ENCODE data around the gene EEIG1.

The EEIG1 gene

DNA sequence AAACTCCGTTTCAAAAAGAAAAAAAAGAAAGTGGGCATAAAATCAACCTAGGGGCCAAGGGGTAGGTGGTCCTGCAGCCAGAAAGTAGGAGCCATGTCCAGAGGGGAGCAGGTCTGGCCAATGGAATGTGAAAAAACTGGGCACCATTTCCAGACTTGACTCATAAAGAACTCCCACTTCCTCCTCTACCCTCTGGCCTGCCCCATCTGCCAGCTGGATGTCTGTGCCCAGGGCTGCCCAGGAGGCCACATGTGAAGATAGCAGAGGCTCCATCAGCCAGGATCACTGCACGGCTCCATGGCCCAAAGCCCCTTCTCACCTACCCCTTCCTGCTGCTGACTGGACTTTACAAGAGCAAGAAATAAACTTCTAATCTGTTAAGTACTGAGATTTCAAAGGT is 42.1 kb upstream of the EEIG1 start:
- TF ChIP-seq, protein P1, sequence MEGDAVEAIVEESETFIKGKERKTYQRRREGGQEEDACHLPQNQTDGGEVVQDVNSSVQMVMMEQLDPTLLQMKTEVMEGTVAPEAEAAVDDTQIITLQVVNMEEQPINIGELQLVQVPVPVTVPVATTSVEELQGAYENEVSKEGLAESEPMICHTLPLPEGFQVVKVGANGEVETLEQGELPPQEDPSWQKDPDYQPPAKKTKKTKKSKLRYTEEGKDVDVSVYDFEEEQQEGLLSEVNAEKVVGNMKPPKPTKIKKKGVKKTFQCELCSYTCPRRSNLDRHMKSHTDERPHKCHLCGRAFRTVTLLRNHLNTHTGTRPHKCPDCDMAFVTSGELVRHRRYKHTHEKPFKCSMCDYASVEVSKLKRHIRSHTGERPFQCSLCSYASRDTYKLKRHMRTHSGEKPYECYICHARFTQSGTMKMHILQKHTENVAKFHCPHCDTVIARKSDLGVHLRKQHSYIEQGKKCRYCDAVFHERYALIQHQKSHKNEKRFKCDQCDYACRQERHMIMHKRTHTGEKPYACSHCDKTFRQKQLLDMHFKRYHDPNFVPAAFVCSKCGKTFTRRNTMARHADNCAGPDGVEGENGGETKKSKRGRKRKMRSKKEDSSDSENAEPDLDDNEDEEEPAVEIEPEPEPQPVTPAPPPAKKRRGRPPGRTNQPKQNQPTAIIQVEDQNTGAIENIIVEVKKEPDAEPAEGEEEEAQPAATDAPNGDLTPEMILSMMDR (IDR thresholded peaks at IDR 0.05; ENCODE audit: insufficient read depth, low read depth, low read length, missing control alignments) = no peak
- H3K4me3 ChIP-seq (ENCODE audit: low read length) = no peak overlapping the region
- no peak for DNase-seq (ENCODE audit: low read depth)

GRCh38 chr9:128021098-128021497 is 40.3 kb upstream of the EEIG1 start:
- DNase-seq (ENCODE audit: low read depth) = no peak
- H3K4me3 ChIP-seq (ENCODE audit: low read length) = no peak overlapping the region
- TF ChIP-seq, protein P1 (IDR thresholded peaks at IDR 0.05; ENCODE audit: insufficient read depth, low read depth, low read length, missing control alignments) = no peak

- TF ChIP-seq, protein P1 (IDR thresholded peaks at IDR 0.05; ENCODE audit: insufficient read depth, low read depth, low read length, missing control alignments) = no peak
- H3K4me3 ChIP-seq (ENCODE audit: low read length) = no peak overlapping the region
- no peak for DNase-seq (ENCODE audit: low read depth)
Measured at GRCh38 chr9:128020692-128021091, 39.9 kb upstream of the EEIG1 start.

DNA sequence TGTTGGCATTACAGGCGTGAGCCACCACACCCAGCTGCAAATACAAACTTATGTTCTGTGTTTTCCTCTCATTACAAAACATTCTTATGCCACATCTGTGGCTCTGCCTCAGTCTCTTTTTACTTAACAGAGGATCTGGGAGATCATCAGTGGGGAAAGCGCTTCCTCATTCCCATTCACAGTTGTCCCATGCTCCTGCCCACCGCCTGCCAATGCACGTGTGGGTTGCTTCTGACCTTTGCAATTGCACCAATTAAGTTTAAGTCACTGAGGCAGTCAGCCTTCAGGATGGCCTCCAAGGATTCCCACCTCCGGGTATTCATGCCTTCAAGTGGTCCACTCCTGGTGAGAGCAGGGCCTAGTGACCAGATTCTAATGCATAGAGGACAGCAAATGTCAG is 34.9 kb upstream of the EEIG1 start:
- no peak for DNase-seq (ENCODE audit: low read depth)
- H3K4me3 ChIP-seq (ENCODE audit: low read length) = no peak overlapping the region
- TF ChIP-seq, protein P1 (IDR thresholded peaks at IDR 0.05; ENCODE audit: insufficient read depth, low read depth, low read length, missing control alignments) = no peak

- TF ChIP-seq, protein P1 (IDR thresholded peaks at IDR 0.05; ENCODE audit: insufficient read depth, low read depth, low read length, missing control alignments) = no peak
- H3K4me3 ChIP-seq (ENCODE audit: low read length) = no peak overlapping the region
- DNase-seq (ENCODE audit: low read depth) = no peak
Measured at GRCh38 chr9:128011071-128011817, 30.5 kb upstream of the EEIG1 start.

DNA sequence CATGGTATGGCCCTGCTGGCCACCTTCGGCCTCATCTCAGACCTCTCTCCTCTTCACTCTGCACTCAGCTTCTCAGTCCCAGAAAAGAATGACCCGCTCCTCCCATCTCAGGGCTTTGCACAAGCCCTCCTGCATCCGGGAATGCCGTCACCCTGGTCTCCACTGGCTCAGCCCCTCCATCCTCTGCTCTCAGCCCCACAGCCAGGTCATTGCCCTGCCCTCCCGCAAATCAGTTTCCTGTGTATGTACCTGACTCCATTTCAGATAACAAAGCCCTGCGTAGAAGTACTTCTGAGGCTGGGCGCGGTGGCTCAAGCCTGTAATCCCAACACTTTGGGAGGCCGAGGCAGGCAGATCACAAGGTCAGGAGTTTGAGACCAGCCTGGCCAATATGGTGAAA is 28.9 kb upstream of the EEIG1 start:
- H3K4me3 ChIP-seq (ENCODE audit: low read length) = no peak overlapping the region
- TF ChIP-seq, protein P1 (IDR thresholded peaks at IDR 0.05; ENCODE audit: insufficient read depth, low read depth, low read length, missing control alignments) = no peak
- DNase-seq (ENCODE audit: low read depth) = no peak

- no peak for DNase-seq (ENCODE audit: low read depth)
- H3K4me3 ChIP-seq (ENCODE audit: low read length) = no peak overlapping the region
- TF ChIP-seq, protein P1 (IDR thresholded peaks at IDR 0.05; ENCODE audit: insufficient read depth, low read depth, low read length, missing control alignments) = no peak
Measured at GRCh38 chr9:128008171-128008570, 27.4 kb upstream of the EEIG1 start.

Data from epithelial cell of esophagus (primary cell).